Muscle of leg (tissue), 16 donors: ENCODE results near the gene NHLRC2. TPM values are rescaled to one million over a fixed set of nuclear protein-coding genes. Genes with fewer than 3 reads are reported as not detected.
"Not testable (repeated sequence)": the region's sequence is repeated elsewhere in the genome, so short reads cannot be mapped to it uniquely, and the experiment has no call there.

Source experiments
- DNase-seq: peaks from one replicate; pipeline ENCODE4 v3.0.0; 2013
- H3K27ac ChIP-seq: one replicate; pipeline ENCODE4 v1.5.1; 2013; ENCODE audit warnings: mild to moderate bottlenecking, low read length, control low read depth
- H3K27me3 ChIP-seq: one replicate; pipeline ENCODE4 v1.6.1; 2013; ENCODE audit warnings: low read length; ENCODE audit not compliant: control insufficient read depth, insufficient read depth
- H3K36me3 ChIP-seq: one replicate; pipeline ENCODE4 v1.6.1; 2013; ENCODE audit warnings: low read length; ENCODE audit not compliant: control insufficient read depth, insufficient read depth
- H3K4me1 ChIP-seq: one replicate; pipeline ENCODE4 v1.6.1; 2013; ENCODE audit warnings: low read length; ENCODE audit not compliant: control insufficient read depth, insufficient read depth
- H3K4me3 ChIP-seq: one replicate; pipeline ENCODE4 v1.5.1; 2013; ENCODE audit warnings: low read length, control low read depth
- H3K9me3 ChIP-seq: replicated peaks from 2 replicates; pipeline ENCODE4 v1.6.1; 2013; ENCODE audit warnings: low read depth, low read length; ENCODE audit not compliant: control insufficient read depth
- WGBS: methylation state at CpG from one replicate; pipeline ENCODE4 v1.1.5; 2013; ENCODE audit warnings: missing lambda C conversion rate; ENCODE audit not compliant: insufficient coverage; 5-methylcytosine and 5-hydroxymethylcytosine counted together
- long read RNA-seq, 11 donors: transcript quantifications; one replicate each; lab custom pipeline, GENCODE V29; 2026
- polyA plus RNA-seq, 8 donors: library from polyadenylated mRNA; unstranded; fragments of 120-200 nt; gene quantifications; one replicate each; pipeline versions ENCODE4 v1.2.1 to v1.2.3, GENCODE V29; 2013; ENCODE audit warnings: inconsistent platforms in 1 of 8, low replicate concordance in 1 of 8; ENCODE audit not compliant: insufficient read length in 8 of 8, insufficient read depth in 1 of 8
- total RNA-seq: library from RNA; stranded (reverse); fragments of 120-200 nt; gene quantifications from one replicate; pipeline ENCODE4 v1.2.4, GENCODE V29; 2013

The NHLRC2 gene, protein sequence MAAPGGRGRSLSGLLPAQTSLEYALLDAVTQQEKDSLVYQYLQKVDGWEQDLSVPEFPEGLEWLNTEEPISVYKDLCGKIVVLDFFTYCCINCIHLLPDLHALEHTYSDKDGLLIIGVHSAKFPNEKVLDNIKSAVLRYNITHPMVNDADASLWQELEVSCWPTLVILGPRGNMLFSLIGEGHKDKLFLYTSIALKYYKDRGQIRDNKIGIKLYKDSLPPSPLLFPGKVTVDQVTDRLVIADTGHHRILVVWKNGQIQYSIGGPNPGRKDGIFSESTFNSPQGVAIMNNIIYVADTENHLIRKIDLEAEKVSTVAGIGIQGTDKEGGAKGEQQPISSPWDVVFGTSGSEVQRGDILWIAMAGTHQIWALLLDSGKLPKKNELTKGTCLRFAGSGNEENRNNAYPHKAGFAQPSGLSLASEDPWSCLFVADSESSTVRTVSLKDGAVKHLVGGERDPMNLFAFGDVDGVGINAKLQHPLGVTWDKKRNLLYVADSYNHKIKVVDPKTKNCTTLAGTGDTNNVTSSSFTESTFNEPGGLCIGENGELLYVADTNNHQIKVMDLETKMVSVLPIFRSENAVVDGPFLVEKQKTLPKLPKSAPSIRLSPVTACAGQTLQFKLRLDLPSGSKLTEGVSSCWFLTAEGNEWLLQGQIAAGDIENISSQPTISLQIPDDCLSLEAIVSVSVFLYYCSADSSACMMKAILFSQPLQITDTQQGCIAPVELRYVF
- total RNA-seq: 14.2 TPM
- polyA plus RNA-seq: 10 to 100 TPM in 5 of 8 donors, 1 to 10 TPM in 3; 7.8 to 16.3 (median 11.5) TPM
- long read RNA-seq, donor 1, full-length matches to known transcripts: 1 of 1 reads
- long read RNA-seq, donor 1, partial matches to known transcripts: 0 of 1 reads
- long read RNA-seq, donor 1, other reads (novel, unspliced or antisense): 0 of 1 reads
- long read RNA-seq, donor 2: 0 reads
- long read RNA-seq, donor 3, full-length matches to known transcripts: 6 of 6 reads
- long read RNA-seq, donor 3, partial matches to known transcripts: 0 of 6 reads
- long read RNA-seq, donor 3, other reads (novel, unspliced or antisense): 0 of 6 reads
- long read RNA-seq, donor 4, full-length matches to known transcripts: 1 of 1 reads
- long read RNA-seq, donor 4, partial matches to known transcripts: 0 of 1 reads
- long read RNA-seq, donor 4, other reads (novel, unspliced or antisense): 0 of 1 reads
- long read RNA-seq, donor 5, full-length matches to known transcripts: 2 of 12 reads
- long read RNA-seq, donor 5, partial matches to known transcripts: 10 of 12 reads
- long read RNA-seq, donor 5, other reads (novel, unspliced or antisense): 0 of 12 reads
- long read RNA-seq, donor 6: 0 reads
- long read RNA-seq, donor 7: 0 reads
- long read RNA-seq, donor 8, full-length matches to known transcripts: 2 of 2 reads
- long read RNA-seq, donor 8, partial matches to known transcripts: 0 of 2 reads
- long read RNA-seq, donor 8, other reads (novel, unspliced or antisense): 0 of 2 reads
- long read RNA-seq, donor 9, partial matches to known transcripts: 0 of 1 reads
- long read RNA-seq, donor 9, other reads (novel, unspliced or antisense): 0 of 1 reads
- long read RNA-seq, donor 10, full-length matches to known transcripts: 5 of 11 reads
- long read RNA-seq, donor 10, partial matches to known transcripts: 6 of 11 reads
- long read RNA-seq, donor 10, other reads (novel, unspliced or antisense): 0 of 11 reads
- long read RNA-seq, donor 11, partial matches to known transcripts: 0 of 1 reads
- long read RNA-seq, donor 11, other reads (novel, unspliced or antisense): 0 of 1 reads

- H3K36me3 ChIP-seq: peaks cover 2% of the 10 kb centered on the region
- DNase-seq: peak; percentile 92
- no peaks in the 10 kb centered on the region for H3K27me3 ChIP-seq
- no peaks in the 10 kb centered on the region for H3K9me3 ChIP-seq
- peak within 1 kb of the TSS; percentile 90 for H3K4me3 ChIP-seq
- peaks cover 5% of the 10 kb centered on the region for H3K4me1 ChIP-seq
- peak within 1 kb of the TSS; percentile 94 for H3K27ac ChIP-seq
- 0% methylated on average over 23 of the region's 39 CpGs for WGBS
These were observed at the start of gene NHLRC2, which contains the start of gene DCLRE1A for GRCh38 chr10:113854013-113854760. Gene NHLRC2, plus strand, starts transcription at chr10:113854661. Its CDS starts 212 bp downstream, at chr10:113854873. Gene DCLRE1A, minus strand, starts transcription at chr10:113854082. Its CDS starts 900 bp downstream, at chr10:113853182.

DNA sequence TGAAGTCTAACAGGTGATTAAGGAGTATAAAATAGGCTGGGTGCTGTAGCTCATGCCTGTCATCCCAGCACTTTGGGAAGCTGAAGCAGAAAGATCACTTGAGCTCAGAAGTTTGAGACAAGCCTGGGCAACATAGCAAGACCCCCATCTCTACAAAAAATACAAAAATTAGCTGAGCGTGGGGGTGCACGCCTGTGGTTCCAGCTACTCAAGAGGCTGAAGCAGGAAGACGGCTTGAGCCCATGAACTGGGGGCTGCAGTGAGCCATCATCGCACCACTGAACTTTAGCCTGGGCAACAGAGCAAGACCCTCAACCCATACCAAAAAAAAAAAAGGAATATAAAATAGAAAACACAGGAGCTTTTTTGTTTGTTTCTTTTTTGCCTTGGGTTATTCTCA is 48.0 kb upstream of the NHLRC2 start:
- DNase-seq: no peak
- peaks cover 4% of the 10 kb centered on the region for H3K4me1 ChIP-seq
- WGBS: 87% methylated on average over 3 of the region's 4 CpGs
- peaks cover 5% of the 10 kb centered on the region for H3K27me3 ChIP-seq
- H3K36me3 ChIP-seq: no peaks in the 10 kb centered on the region
- H3K9me3 ChIP-seq: no peaks in the 10 kb centered on the region
- no peak overlapping the region for H3K4me3 ChIP-seq
- no peak overlapping the region for H3K27ac ChIP-seq

DNA sequence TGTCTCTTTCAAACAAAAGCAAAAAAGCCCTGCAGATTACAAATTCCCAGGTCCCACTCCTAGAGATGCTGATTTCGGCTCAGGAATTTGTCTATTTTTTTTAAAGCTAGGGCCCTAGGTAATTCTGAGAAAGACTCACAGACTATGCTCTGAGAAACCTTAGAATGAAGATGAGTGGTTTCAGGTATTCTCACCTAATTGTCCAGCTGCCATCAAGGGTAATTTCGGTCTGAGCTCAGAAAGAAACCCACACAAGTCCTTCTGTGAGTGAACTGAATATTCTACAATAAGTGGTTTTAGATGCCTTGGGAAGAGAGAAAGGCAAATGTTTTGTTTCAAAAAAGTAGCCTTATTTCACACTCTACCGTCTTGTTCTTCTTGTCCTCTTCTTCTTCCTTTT is 46.3 kb upstream of the NHLRC2 start:
- no peak for DNase-seq
- H3K4me1 ChIP-seq: no peaks in the 10 kb centered on the region
- WGBS: 80% methylated on average over 1 of the region's 3 CpGs

GRCh38 chr10:113814700-113815099 is 39.8 kb upstream of the NHLRC2 start:
- H3K4me1 ChIP-seq: not testable (repeated sequence)

More for the DNA sequence above, 46.3 kb upstream of the NHLRC2 start:
- Histone ChIP-seq H3K4me3 (no peak overlapping the region), H3K27me3 (peaks cover 5% of the 10 kb centered on the region), H3K36me3 (no peaks in the 10 kb centered on the region), H3K27ac (no peak overlapping the region), H3K9me3 (no peaks in the 10 kb centered on the region)

DNA sequence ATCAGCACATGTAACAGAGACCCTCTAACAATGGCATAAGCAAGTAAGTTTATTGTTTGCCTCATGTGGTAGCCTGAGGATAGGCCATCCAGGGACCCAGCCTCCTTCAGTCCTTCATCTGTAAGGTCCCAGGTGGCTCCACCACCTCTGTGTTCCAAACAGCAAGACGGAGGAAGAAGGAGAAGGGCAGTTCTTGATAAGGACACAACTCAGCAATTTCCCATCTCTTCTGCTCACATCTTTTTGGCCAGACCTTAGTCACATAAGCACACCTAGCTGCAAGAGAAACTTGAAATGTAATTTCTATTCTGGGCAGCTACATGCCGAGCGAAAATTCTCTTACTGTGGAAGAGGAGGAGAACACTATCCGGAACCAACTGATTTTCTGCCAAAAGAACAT is 34.5 kb upstream of the NHLRC2 start:
- H3K4me3 ChIP-seq: no peak overlapping the region
- no peaks in the 10 kb centered on the region for H3K27me3 ChIP-seq
- no peak overlapping the region for H3K27ac ChIP-seq
- no peaks in the 10 kb centered on the region for H3K4me1 ChIP-seq
- no peak for DNase-seq
- no peaks in the 10 kb centered on the region for H3K36me3 ChIP-seq
- no peaks in the 10 kb centered on the region for H3K9me3 ChIP-seq
- no CpG with 5 or more reads among the region's 4 CpGs for WGBS

More at GRCh38 chr10:113814700-113815099, 39.8 kb upstream of the NHLRC2 start:
- not testable (repeated sequence) for H3K27ac ChIP-seq, DNase-seq, H3K36me3 ChIP-seq, H3K9me3 ChIP-seq, H3K4me3 ChIP-seq, H3K27me3 ChIP-seq
- no CpG with 5 or more reads among the region's 1 CpG for WGBS

DNA sequence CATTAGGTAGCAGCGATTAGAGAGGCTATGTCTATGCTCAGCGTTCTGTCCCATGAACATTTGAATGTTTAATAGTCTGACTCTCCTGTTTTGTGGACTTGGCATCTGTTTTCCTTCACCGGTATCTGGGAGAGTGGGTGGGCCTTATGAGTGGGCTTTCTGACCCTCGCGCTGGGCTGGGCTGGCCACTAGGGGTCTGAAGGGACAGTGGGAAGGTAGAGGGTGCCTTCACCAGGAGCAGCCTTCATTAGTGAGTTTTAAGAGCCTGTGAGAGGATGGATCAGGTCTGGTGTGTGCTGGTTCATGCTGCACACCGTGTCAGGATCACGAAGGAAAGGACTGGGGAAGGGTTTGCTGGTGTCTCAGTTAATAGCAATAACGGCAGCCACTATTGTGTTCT is 34.0 kb upstream of the NHLRC2 start:
- H3K4me1 ChIP-seq: no peaks in the 10 kb centered on the region
- 50% methylated on average over 8 of the region's 8 CpGs for WGBS
- no peak overlapping the region for H3K27ac ChIP-seq
- no peak overlapping the region for H3K4me3 ChIP-seq
- no peaks in the 10 kb centered on the region for H3K36me3 ChIP-seq
- no peaks in the 10 kb centered on the region for H3K9me3 ChIP-seq
- H3K27me3 ChIP-seq: no peaks in the 10 kb centered on the region
- no peak for DNase-seq

- not testable (repeated sequence) for H3K9me3 ChIP-seq, DNase-seq, H3K4me1 ChIP-seq, H3K27me3 ChIP-seq, H3K27ac ChIP-seq, H3K4me3 ChIP-seq, H3K36me3 ChIP-seq
- WGBS: 67% methylated on average over 2 of the region's 3 CpGs
These were observed 33.2 kb upstream of the NHLRC2 start for GRCh38 chr10:113821306-113821705.

- Histone ChIP-seq H3K36me3 (no peaks in the 10 kb centered on the region), H3K9me3 (no peaks in the 10 kb centered on the region), H3K4me1 (no peaks in the 10 kb centered on the region), H3K27me3 (no peaks in the 10 kb centered on the region), H3K4me3 (no peak overlapping the region), H3K27ac (no peak overlapping the region)
- 100% methylated on average over 4 of the region's 7 CpGs for WGBS
- no peak for DNase-seq
These were observed 32.3 kb upstream of the NHLRC2 start for GRCh38 chr10:113822174-113822573.
